Measurements from ENCODE around the gene TOMM70. TPM values are rescaled to one million over a fixed set of nuclear protein-coding genes. Genes with fewer than 3 reads are reported as not detected.

Gene TOMM70
- total and polyA plus RNA-seq, 3 experiments from 2014 or later = 21.7 to 64.5 (median 63.5) TPM

- Histone ChIP-seq H3K27ac (ENCODE audit: low read depth, low read length) (no peak overlapping the region), H3K9me3 (ENCODE audit: low read length) (no peaks in the 10 kb centered on the region), H3K4me1 (ENCODE audit: insufficient read depth, low read length) (no peaks in the 10 kb centered on the region), H3K36me3 (ENCODE audit: insufficient read depth, low read length) (no peaks in the 10 kb centered on the region), H3K27me3 (ENCODE audit: insufficient read depth, low read length, poor library complexity, severe bottlenecking) (no peaks in the 10 kb centered on the region), H3K4me3 (ENCODE audit: low read length) (no peak overlapping the region)
- H3K9me3 Mint-ChIP-seq = no peaks in the 10 kb centered on the region
- H3K4me3 Mint-ChIP-seq = no peak overlapping the region
- CTCF ChIA-PET = no interaction called here
- no peaks in the 10 kb centered on the region for H3K4me1 Mint-ChIP-seq
- no peak for DNase-seq
- H3K36me3 Mint-ChIP-seq = peaks cover 0 to 1% (median 0%) of the 10 kb centered on the region in 3 donors
- POLR2A ChIA-PET = no interaction called here
- H3K27me3 Mint-ChIP-seq = peaks cover 4 to 26% of the 10 kb centered on the region in 2 donors
- no peak overlapping the region for H3K27ac Mint-ChIP-seq
Measured at GRCh38 chr3:100420885-100421284, 20.0 kb upstream of the TOMM70 start.

- H3K36me3 Mint-ChIP-seq = peaks cover 0 to 1% (median 0%) of the 10 kb centered on the region in 3 donors
- CTCF ChIA-PET = no interaction called here
- no peaks in the 10 kb centered on the region for H3K9me3 Mint-ChIP-seq
- no peak overlapping the region for H3K4me3 ChIP-seq (ENCODE audit: low read length)
- no peak overlapping the region for H3K27ac ChIP-seq (ENCODE audit: low read depth, low read length)
- no peaks in the 10 kb centered on the region for H3K9me3 ChIP-seq (ENCODE audit: low read length)
- DNase-seq = no peak
- H3K4me1 ChIP-seq (ENCODE audit: insufficient read depth, low read length) = no peaks in the 10 kb centered on the region
- H3K4me3 Mint-ChIP-seq = no peak overlapping the region
- peaks cover 4 to 11% of the 10 kb centered on the region in 2 donors for H3K27me3 Mint-ChIP-seq
- H3K27ac Mint-ChIP-seq = no peak overlapping the region
- no peaks in the 10 kb centered on the region for H3K4me1 Mint-ChIP-seq
- H3K27me3 ChIP-seq (ENCODE audit: insufficient read depth, low read length, poor library complexity, severe bottlenecking) = no peaks in the 10 kb centered on the region
- POLR2A ChIA-PET = no interaction called here
- H3K36me3 ChIP-seq (ENCODE audit: insufficient read depth, low read length) = no peaks in the 10 kb centered on the region
Measured at GRCh38 chr3:100419406-100419805, 18.5 kb upstream of the TOMM70 start.

- Histone ChIP-seq H3K27ac (ENCODE audit: low read depth, low read length) (no peak overlapping the region), H3K4me3 (ENCODE audit: low read length) (no peak overlapping the region), H3K27me3 (ENCODE audit: insufficient read depth, low read length, poor library complexity, severe bottlenecking) (no peaks in the 10 kb centered on the region), H3K36me3 (ENCODE audit: insufficient read depth, low read length) (no peaks in the 10 kb centered on the region), H3K4me1 (ENCODE audit: insufficient read depth, low read length) (no peaks in the 10 kb centered on the region), H3K9me3 (ENCODE audit: low read length) (no peaks in the 10 kb centered on the region)
- Mint-ChIP-seq H3K36me3 (peaks cover 0 to 21% (median 1%) of the 10 kb centered on the region in 3 donors), H3K4me3 (no peak overlapping the region), H3K4me1 (no peaks in the 10 kb centered on the region), H3K9me3 (peaks cover 0 to 4% (median 0%) of the 10 kb centered on the region in 5 donors), H3K27me3 (no peaks in the 10 kb centered on the region), H3K27ac (no peak overlapping the region)
- no peak for DNase-seq
- ChIA-PET CTCF (no interaction called here), POLR2A (no interaction called here)
Measured at GRCh38 chr3:100416863-100417262, 16.0 kb upstream of the TOMM70 start.

GRCh38 chr3:100416176-100416575 lies 15.3 kb upstream of the TOMM70 start:
- Histone ChIP-seq H3K9me3 (ENCODE audit: low read length) (no peaks in the 10 kb centered on the region), H3K27ac (ENCODE audit: low read depth, low read length) (no peak overlapping the region), H3K36me3 (ENCODE audit: insufficient read depth, low read length) (no peaks in the 10 kb centered on the region), H3K4me1 (ENCODE audit: insufficient read depth, low read length) (no peaks in the 10 kb centered on the region), H3K27me3 (ENCODE audit: insufficient read depth, low read length, poor library complexity, severe bottlenecking) (no peaks in the 10 kb centered on the region), H3K4me3 (ENCODE audit: low read length) (no peak overlapping the region)
- Mint-ChIP-seq H3K36me3 (peaks cover 0 to 27% (median 3%) of the 10 kb centered on the region in 3 donors), H3K27ac (peak overlapping the region in 1 of 8 donors; percentile 90), H3K4me1 (no peaks in the 10 kb centered on the region), H3K9me3 (peaks cover 0 to 7% (median 3%) of the 10 kb centered on the region in 5 donors), H3K27me3 (no peaks in the 10 kb centered on the region), H3K4me3 (no peak overlapping the region)
- DNase-seq = no peak
- CTCF ChIA-PET = no interaction called here
- POLR2A ChIA-PET = no interaction called here

- Mint-ChIP-seq H3K9me3 (peaks cover 0 to 10% (median 5%) of the 10 kb centered on the region in 5 donors), H3K4me3 (no peak overlapping the region), H3K4me1 (no peaks in the 10 kb centered on the region), H3K27ac (peak overlapping the region in 1 of 8 donors; percentile 42), H3K27me3 (no peaks in the 10 kb centered on the region), H3K36me3 (peaks cover 1 to 36% (median 7%) of the 10 kb centered on the region in 3 donors)
- H3K27ac ChIP-seq (ENCODE audit: low read depth, low read length) = no peak overlapping the region
- no peaks in the 10 kb centered on the region for H3K9me3 ChIP-seq (ENCODE audit: low read length)
- DNase-seq = no peak
- no peaks in the 10 kb centered on the region for H3K27me3 ChIP-seq (ENCODE audit: insufficient read depth, low read length, poor library complexity, severe bottlenecking)
- H3K36me3 ChIP-seq (ENCODE audit: insufficient read depth, low read length) = no peaks in the 10 kb centered on the region
- ChIA-PET CTCF (no interaction called here), POLR2A (no interaction called here)
- no peaks in the 10 kb centered on the region for H3K4me1 ChIP-seq (ENCODE audit: insufficient read depth, low read length)
- H3K4me3 ChIP-seq (ENCODE audit: low read length) = no peak overlapping the region
Measured at GRCh38 chr3:100413613-100414012, 12.7 kb upstream of the TOMM70 start.

GRCh38 chr3:100412912-100413590 lies 12.2 kb upstream of the TOMM70 start:
- ChIA-PET CTCF (no interaction called here), POLR2A (no interaction called here)
- H3K36me3 ChIP-seq (ENCODE audit: insufficient read depth, low read length) = no peaks in the 10 kb centered on the region
- H3K4me1 ChIP-seq (ENCODE audit: insufficient read depth, low read length) = no peaks in the 10 kb centered on the region
- no peaks in the 10 kb centered on the region for H3K27me3 ChIP-seq (ENCODE audit: insufficient read depth, low read length, poor library complexity, severe bottlenecking)
- no peak overlapping the region for H3K27ac ChIP-seq (ENCODE audit: low read depth, low read length)
- Mint-ChIP-seq H3K27ac (peak overlapping the region in 1 of 8 donors; percentile 42), H3K27me3 (no peaks in the 10 kb centered on the region), H3K4me1 (no peaks in the 10 kb centered on the region), H3K4me3 (no peak overlapping the region), H3K36me3 (peaks cover 1 to 37% (median 6%) of the 10 kb centered on the region in 3 donors), H3K9me3 (peaks cover 0 to 10% (median 6%) of the 10 kb centered on the region in 5 donors)
- no peak for DNase-seq
- no peak overlapping the region for H3K4me3 ChIP-seq (ENCODE audit: low read length)
- H3K9me3 ChIP-seq (ENCODE audit: low read length) = no peaks in the 10 kb centered on the region

GRCh38 chr3:100411091-100411982 lies 10.4 kb upstream of the TOMM70 start:
- Mint-ChIP-seq H3K4me3 (no peak overlapping the region), H3K36me3 (peaks cover 5 to 49% (median 12%) of the 10 kb centered on the region in 3 donors), H3K27me3 (no peaks in the 10 kb centered on the region), H3K27ac (no peak overlapping the region), H3K4me1 (no peaks in the 10 kb centered on the region), H3K9me3 (peaks cover 8 to 20% (median 14%) of the 10 kb centered on the region in 5 donors)
- H3K27ac ChIP-seq (ENCODE audit: low read depth, low read length) = no peak overlapping the region
- H3K4me3 ChIP-seq (ENCODE audit: low read length) = no peak overlapping the region
- H3K27me3 ChIP-seq (ENCODE audit: insufficient read depth, low read length, poor library complexity, severe bottlenecking) = no peaks in the 10 kb centered on the region
- ChIA-PET CTCF (interaction anchor here (0.6 kb wide), 1 partner anchor 10 kb away, joined by 3 read pairs; the partner anchor contains the start of genes LNP1 and TOMM70), POLR2A (interaction anchor here (1.4 kb wide), 1 partner anchor 10 kb away, joined by 3 read pairs; the partner anchor contains the start of genes LNP1 and TOMM70)
- no peak for DNase-seq
- H3K36me3 ChIP-seq (ENCODE audit: insufficient read depth, low read length) = no peaks in the 10 kb centered on the region
- H3K9me3 ChIP-seq (ENCODE audit: low read length) = no peaks in the 10 kb centered on the region
- H3K4me1 ChIP-seq (ENCODE audit: insufficient read depth, low read length) = no peaks in the 10 kb centered on the region

- Mint-ChIP-seq H3K27ac (peak overlapping the region in 2 of 8 donors; percentile 11 to 14), H3K27me3 (no peaks in the 10 kb centered on the region), H3K4me1 (peaks cover 6 to 24% (median 22%) of the 10 kb centered on the region in 3 donors), H3K9me3 (peaks cover 8 to 19% (median 14%) of the 10 kb centered on the region in 5 donors), H3K36me3 (peaks cover 5 to 39% (median 12%) of the 10 kb centered on the region in 3 donors), H3K4me3 (no peak overlapping the region)
- no peaks in the 10 kb centered on the region for H3K9me3 ChIP-seq (ENCODE audit: low read length)
- POLR2A ChIA-PET = no interaction called here
- H3K4me3 ChIP-seq (ENCODE audit: low read length) = no peak overlapping the region
- H3K27ac ChIP-seq (ENCODE audit: low read depth, low read length) = no peak overlapping the region
- CTCF ChIA-PET = interaction anchor here (0.8 kb wide), 1 partner anchor 74 kb away, joined by 3 read pairs; the partner anchor contains the start of gene NIT2
- no peaks in the 10 kb centered on the region for H3K27me3 ChIP-seq (ENCODE audit: insufficient read depth, low read length, poor library complexity, severe bottlenecking)
- H3K4me1 ChIP-seq (ENCODE audit: insufficient read depth, low read length) = peaks cover 13% of the 10 kb centered on the region
- no peaks in the 10 kb centered on the region for H3K36me3 ChIP-seq (ENCODE audit: insufficient read depth, low read length)
- DNase-seq = no peak
Measured at GRCh38 chr3:100407977-100408532, 7.2 kb upstream of the TOMM70 start.
